HG02588 (cell line): Measurements from ENCODE around the gene ABR.
A peak's percentile ranks its signal among the peaks of the same experiment; 100 is the strongest.
"Not testable (repeated sequence)": the region's sequence is repeated elsewhere in the genome, so short reads cannot be mapped to it uniquely, and the experiment has no call there.

ENCODE experiments used
- ATAC-seq: cut with Tn5 transposase; IDR thresholded peaks from one replicate; pipeline ENCODE4 v1.9.1; 2021; ENCODE audit warnings: mild to moderate bottlenecking, moderate library complexity; ENCODE audit not compliant: unreplicated experiment

Gene ABR

GRCh38 chr17:1202291-1202690 is 22.5 kb upstream of the ABR start:
- ATAC-seq, result no peak

- ATAC-seq, result no peak
Observed at GRCh38 chr17:1201132-1201702, 21.4 kb upstream of the ABR start.

GRCh38 chr17:1199271-1199743 is 19.5 kb upstream of the ABR start:
- ATAC-seq, result not testable (repeated sequence)

- ATAC-seq, result peak; percentile 56
Observed at GRCh38 chr17:1197781-1198490, 18.2 kb upstream of the ABR start.

GRCh38 chr17:1197379-1197778 is 17.6 kb upstream of the ABR start:
- peak; percentile 7 for ATAC-seq

- ATAC-seq, result no peak
Observed at GRCh38 chr17:1196946-1197345, 17.2 kb upstream of the ABR start.

GRCh38 chr17:1192911-1193699 is 13.3 kb upstream of the ABR start:
- no peak for ATAC-seq

GRCh38 chr17:1190751-1191331 is 11.1 kb upstream of the ABR start:
- no peak for ATAC-seq

GRCh38 chr17:1188812-1189504 is 9.2 kb upstream of the ABR start:
- ATAC-seq, result no peak

GRCh38 chr17:1186923-1187771 is 7.4 kb upstream of the ABR start:
- ATAC-seq, result no peak

GRCh38 chr17:1186214-1186820 is 6.5 kb upstream of the ABR start:
- no peak for ATAC-seq

- peak; percentile 39 for ATAC-seq
Observed at GRCh38 chr17:1183171-1183873, 3.5 kb upstream of the ABR start.

GRCh38 chr17:1182811-1183170 is 3.0 kb upstream of the ABR start:
- no peak for ATAC-seq

- ATAC-seq, result peak; percentile 14
Observed at GRCh38 chr17:1181753-1182137, 2.0 kb upstream of the ABR start.

- peak; percentile 26 for ATAC-seq
Observed at GRCh38 chr17:1180958-1181752, 1.4 kb upstream of the ABR start.

GRCh38 chr17:1179112-1179817 is 516 bp downstream of the ABR start:
- ATAC-seq, result no peak

GRCh38 chr17:1177016-1177700 is 2.6 kb downstream of the ABR start:
- ATAC-seq, result no peak
